ENCODE results near the gene CDADC1. TPM values are rescaled to one million over a fixed set of nuclear protein-coding genes. Genes with fewer than 3 reads are reported as not detected.

Gene CDADC1
- total and polyA plus RNA-seq, 2 experiments from 2014 or later = 1.3 to 9.3 TPM

- ATAC-seq = no peak
- Histone ChIP-seq H3K4me3 (no peak overlapping the region), H3F3A (replicated peaks; ENCODE audit: low read depth) (no peaks in the 10 kb centered on the region), H2AFZ (no peak overlapping the region), H3K9me2 (ENCODE audit: insufficient read depth) (no peaks in the 10 kb centered on the region), H3K27me3 (ENCODE audit: insufficient read depth) (no peaks in the 10 kb centered on the region), H3K4me1 (ENCODE audit: insufficient read depth) (no peaks in the 10 kb centered on the region), H3K79me2 (replicated peaks; ENCODE audit: insufficient read depth) (no peaks in the 10 kb centered on the region), H3K27ac (ENCODE audit: low read depth) (no peak overlapping the region), H3K36me3 (ENCODE audit: insufficient read depth) (no peaks in the 10 kb centered on the region), H4K20me1 (replicated peaks; ENCODE audit: insufficient read depth) (no peaks in the 10 kb centered on the region), H3K4me2 (no peak overlapping the region)
- DNase-seq (ENCODE audit: low spot score) = no peak
- TF ChIP-seq REST (IDR thresholded peaks at IDR 0.05; ENCODE audit: unreplicated experiment) = no peak
- no peak for TF ChIP-seq POLR2AphosphoS5 (IDR thresholded peaks at IDR 0.05; ENCODE audit: low read depth)
- TF ChIP-seq ETS1 (IDR thresholded peaks at IDR 0.05) = no peak
- no peak for TF ChIP-seq JUNB (IDR thresholded peaks at IDR 0.05; ENCODE audit: unreplicated experiment)
- no peak for TF ChIP-seq NANOG (IDR thresholded peaks at IDR 0.05; ENCODE audit: borderline replicate concordance)
- TF ChIP-seq ZNF331 (CRISPR knock-in tag; IDR thresholded peaks at IDR 0.05; ENCODE audit: low read depth) = no peak
- no peak for TF ChIP-seq EZH2phosphoT487 (IDR thresholded peaks at IDR 0.05; ENCODE audit: unreplicated experiment)
- TF ChIP-seq STAT1 (IDR thresholded peaks at IDR 0.05; ENCODE audit: unreplicated experiment) = no peak
- TF ChIP-seq EZH2 (IDR thresholded peaks at IDR 0.05; ENCODE audit: low read depth, unreplicated experiment) = no peak
- TF ChIP-seq ZNF114 (CRISPR knock-in tag; IDR thresholded peaks at IDR 0.05) = no peak
- TF ChIP-seq CREB1 (CRISPR knock-in tag; IDR thresholded peaks at IDR 0.05; ENCODE audit: low read depth) = no peak
- TF ChIP-seq ZNF462 (CRISPR knock-in tag; IDR thresholded peaks at IDR 0.05) = no peak
- no peak for TF ChIP-seq CTCF (conservative IDR thresholded peaks at IDR 0.05; ENCODE audit: low read depth in 2 of 2)
- no peak overlapping the region for H3K27ac Mint-ChIP-seq
- H3K4me1 Mint-ChIP-seq = peaks cover 15% of the 10 kb centered on the region
- H3K9me3 Mint-ChIP-seq = no peaks in the 10 kb centered on the region
- H3K4me3 Mint-ChIP-seq = no peak overlapping the region
- H3K27me3 Mint-ChIP-seq (ENCODE audit: insufficient read depth, low read depth, poor library complexity) = peaks cover 7% of the 10 kb centered on the region
- no peaks in the 10 kb centered on the region for H3K36me3 Mint-ChIP-seq (ENCODE audit: low read depth)
These were observed 59.6 kb downstream of the CDADC1 start for GRCh38 chr13:49307365-49307764.
